IMR-90 (cell line): ENCODE results near the gene IGDCC3. TPM values are rescaled to one million over a fixed set of nuclear protein-coding genes. Genes with fewer than 3 reads are reported as not detected.
"Not testable (repeated sequence)": the region's sequence is repeated elsewhere in the genome, so short reads cannot be mapped to it uniquely, and the experiment has no call there.

Experiments
- ATAC-seq: fragments of 200-7000 bp; cut with Tn5 transposase; 2 replicates; pipeline ENCODE4 v1.9.1; 2020; ENCODE audit warnings: low read depth, mild to moderate bottlenecking, moderate library complexity
- BruUV-seq: library from RNA; stranded (reverse); fragments of 400-500 nt; replicated peaks from 2 replicates; lab custom pipeline; 2021; lab: Mats Ljungman, UMichigan
- CTCF ChIA-PET: fragments of 300-600 bp; formaldehyde crosslinking; extraction: SDS; loops from one replicate; lab custom pipeline; 2021; ENCODE audit warnings: antibody characterized with exemption; lab: Yijun Ruan, JAX
- POLR2A ChIA-PET: fragments of 300-600 bp; sonication (Branson Sonifier 250); formaldehyde crosslinking; loops from one replicate; lab custom pipeline; 2022; ENCODE audit warnings: antibody characterized with exemption; ENCODE audit not compliant: unreplicated experiment; lab: Charles Lee
- DNase-seq: peaks from one replicate; pipeline ENCODE4 v3.0.0; 2013
- H2AFZ ChIP-seq: replicated peaks from 2 replicates; pipeline ENCODE3; 2013; ENCODE audit warnings: low read length, mild to moderate bottlenecking; ENCODE audit not compliant: poor library complexity
- H2AK5ac ChIP-seq: 2 replicates; pipeline ENCODE4 v1.6.1; 2013; ENCODE audit warnings: low read depth, low read length, inconsistent platforms
- H2AK9ac ChIP-seq: replicated peaks from 2 replicates; pipeline ENCODE3; 2013; ENCODE audit warnings: mild to moderate bottlenecking, low read depth, low read length, moderate library complexity; ENCODE audit not compliant: poor library complexity
- H2BK120ac ChIP-seq: 2 replicates; pipeline ENCODE4 v1.6.1; 2013; ENCODE audit warnings: low read depth, low read length, inconsistent platforms
- H2BK15ac ChIP-seq: 3 replicates; pipeline ENCODE4 v1.6.1; 2013; ENCODE audit warnings: low read depth, low read length, inconsistent platforms
- H2BK20ac ChIP-seq: 2 replicates; pipeline ENCODE4 v1.6.1; 2013; ENCODE audit warnings: low read depth, mild to moderate bottlenecking, inconsistent platforms, low read length, moderate library complexity
- H2BK5ac ChIP-seq: 2 replicates; pipeline ENCODE4 v1.6.1; 2013; ENCODE audit warnings: mild to moderate bottlenecking, low read depth, low read length, inconsistent platforms; ENCODE audit not compliant: poor library complexity, severe bottlenecking
- H3K14ac ChIP-seq: replicated peaks from 2 replicates; pipeline ENCODE4 v1.6.1; 2013; ENCODE audit warnings: low read depth, low read length, inconsistent platforms
- H3K18ac ChIP-seq: 2 replicates; pipeline ENCODE4 v1.6.1; 2013; ENCODE audit warnings: low read depth, low read length, control low read depth
- H3K23ac ChIP-seq: 2 replicates; pipeline ENCODE4 v1.6.1; 2013; ENCODE audit warnings: low read depth, low read length, inconsistent platforms
- H3K27ac ChIP-seq: 2 replicates; pipeline ENCODE4 v1.5.1; 2013; ENCODE audit warnings: mild to moderate bottlenecking, control low read depth, low read length; ENCODE audit not compliant: insufficient read depth
- H3K27me3 ChIP-seq: 2 replicates; pipeline ENCODE4 v1.6.1; 2013; ENCODE audit warnings: low read length; ENCODE audit not compliant: control insufficient read depth, insufficient read depth
- H3K36me3 ChIP-seq: 2 replicates; pipeline ENCODE4 v1.6.1; 2013; ENCODE audit warnings: low read length, mixed read lengths; ENCODE audit not compliant: control insufficient read depth, insufficient read depth
- H3K4ac ChIP-seq: 2 replicates; pipeline ENCODE4 v1.6.1; 2013; ENCODE audit warnings: low read depth, low read length, inconsistent platforms
- H3K4me1 ChIP-seq: 2 replicates; pipeline ENCODE4 v1.6.1; 2013; ENCODE audit warnings: low read length, mixed read lengths; ENCODE audit not compliant: control insufficient read depth, insufficient read depth
- H3K4me2 ChIP-seq: 2 replicates; pipeline ENCODE4 v1.6.1; 2013; ENCODE audit warnings: low read depth, mild to moderate bottlenecking, control low read depth, low read length, moderate library complexity
- H3K4me3 ChIP-seq: 2 replicates; pipeline ENCODE4 v1.5.1; 2013; ENCODE audit warnings: low read depth, mild to moderate bottlenecking, control low read depth, low read length, moderate library complexity; ENCODE audit not compliant: insufficient read depth
- H3K56ac ChIP-seq: 2 replicates; pipeline ENCODE4 v1.6.1; 2013; ENCODE audit warnings: low read length, inconsistent platforms; ENCODE audit not compliant: insufficient read depth; ENCODE audit errors: extremely low read depth
- H3K79me1 ChIP-seq, 2 experiments: 2 replicates each; pipeline ENCODE4 v1.6.1; 2013; ENCODE audit warnings: low read length in 2 of 2, inconsistent platforms in 1 of 2, low read depth in 1 of 2
- H3K9ac ChIP-seq: 2 replicates; pipeline ENCODE4 v1.6.1; 2013; ENCODE audit warnings: low read depth, low read length, control low read depth
- H3K9me1 ChIP-seq: 2 replicates; pipeline ENCODE4 v1.6.1; 2013; ENCODE audit warnings: low read length, inconsistent platforms; ENCODE audit not compliant: insufficient read depth
- H3K9me3 ChIP-seq: 2 replicates; pipeline ENCODE4 v1.6.1; 2013; ENCODE audit warnings: low read length; ENCODE audit not compliant: control insufficient read depth, insufficient read depth
- H4K20me1 ChIP-seq: 2 replicates; pipeline ENCODE4 v1.6.1; 2013; ENCODE audit warnings: low read length, inconsistent platforms; ENCODE audit not compliant: insufficient read depth
- H4K5ac ChIP-seq: 2 replicates; pipeline ENCODE4 v1.6.1; 2013; ENCODE audit warnings: mild to moderate bottlenecking, low read depth, low read length, control low read depth
- H4K8ac ChIP-seq, 2 experiments: 2 replicates each; pipeline ENCODE4 v1.6.1; 2013; ENCODE audit warnings: low read depth in 2 of 2, low read length in 2 of 2, control low read depth in 1 of 2, inconsistent platforms in 1 of 2
- H4K91ac ChIP-seq: 2 replicates; pipeline ENCODE4 v1.6.1; 2013; ENCODE audit warnings: low read depth, low read length, inconsistent platforms; ENCODE audit not compliant: insufficient read depth
- BHLHE40 ChIP-seq: fragments of 150-350 bp; IDR thresholded peaks from 2 replicates; pipeline ENCODE4 v1.6.1; 2016; ENCODE audit warnings: mild to moderate bottlenecking, low read depth, low read length
- CHD1 ChIP-seq: IDR thresholded peaks from 2 replicates; pipeline ENCODE4 v1.6.1; 2012; ENCODE audit warnings: low read depth, low read length, improper control_type of control experiment
- FOS ChIP-seq: fragments of 150-350 bp; IDR thresholded peaks from 2 replicates; pipeline ENCODE4 v1.6.1; 2016; ENCODE audit warnings: low read depth, low read length
- MAFK ChIP-seq: IDR thresholded peaks from 2 replicates; pipeline ENCODE4 v1.6.1; 2012; ENCODE audit warnings: low read depth, low read length, improper control_type of control experiment
- MAZ ChIP-seq: IDR thresholded peaks from 2 replicates; pipeline ENCODE4 v1.6.1; 2012; ENCODE audit warnings: low read depth, mild to moderate bottlenecking, low read length, improper control_type of control experiment, moderate library complexity, borderline replicate concordance
- MXI1 ChIP-seq: IDR thresholded peaks from 2 replicates; pipeline ENCODE4 v1.6.1; 2012; ENCODE audit warnings: low read depth, mild to moderate bottlenecking, low read length, moderate library complexity, borderline replicate concordance
- RFX5 ChIP-seq: IDR thresholded peaks from 2 replicates; pipeline ENCODE4 v1.8.0; 2012; ENCODE audit warnings: low read depth, mild to moderate bottlenecking, low read length, moderate library complexity
- SMC3 ChIP-seq: fragments of 150-350 bp; IDR thresholded peaks from 2 replicates; pipeline ENCODE4 v1.6.1; 2016; ENCODE audit warnings: low read depth, mild to moderate bottlenecking, antibody characterized with exemption, low read length, moderate library complexity
- WGBS, 2 experiments: methylation state at CpG; one replicate each; pipeline versions ENCODE4 v1.1.5 to v1.1.7; 2013; ENCODE audit warnings: missing lambda C conversion rate in 2 of 2; ENCODE audit not compliant: insufficient read length in 1 of 2; ENCODE audit errors: extremely low coverage in 2 of 2; 5-methylcytosine and 5-hydroxymethylcytosine counted together
- dilution Hi-C: fragments of 300-500 bp; cut with HindIII; formaldehyde crosslinking; loops from one replicate; pipeline ENCODE4 v1.14.3; 2018; ENCODE audit warnings: low sequenced_read_pairs; ENCODE audit not compliant: unreplicated experiment
- in situ Hi-C: fragments of 300-500 bp; cut with MboI; formaldehyde crosslinking; loops from 3 replicates; pipeline ENCODE4 v1.14.3; 2019; ENCODE audit warnings: low sequenced_read_pairs, inconsistent platforms, mixed read lengths
- intact Hi-C: fragments of 100-400 bp; cut with micrococcal nuclease; formaldehyde crosslinking; loops from 2 replicates; pipeline ENCODE4 v1.10.0; 2022
- polyA plus RNA-seq, 3 experiments: library from polyadenylated mRNA; depleted of rRNA; stranded (reverse); fragments of >200 nt; gene quantifications; 2 replicates each; pipeline ENCODE4 v1.2.3, GENCODE V29; 2012; ENCODE audit warnings: low replicate concordance in 1 of 3
- total RNA-seq: library from RNA; depleted of rRNA; stranded (reverse); fragments of >200 nt; gene quantifications from 2 replicates; pipeline ENCODE4 v1.2.3, GENCODE V29; 2012

IGDCC3 gene
- total and polyA plus RNA-seq, 2 of the 4 experiments (the other 2 are of a cell fraction) = 0.18 to 0.19 TPM

GRCh38 chr15:65349338-65349737 lies 28.5 kb downstream of the IGDCC3 start:
- intact Hi-C loops = no loop called here
- H3K4me3 ChIP-seq = no peak overlapping the region
- no peak overlapping the region for H3K4ac ChIP-seq
- no peak overlapping the region for H3K56ac ChIP-seq
- no peak overlapping the region for H3K9ac ChIP-seq
- no peaks in the 10 kb centered on the region for H3K9me1 ChIP-seq
- H2BK120ac ChIP-seq = no peak overlapping the region
- H4K8ac ChIP-seq = no peak overlapping the region
- H3K79me1 ChIP-seq = no peaks in the 10 kb centered on the region
- H2BK15ac ChIP-seq = no peak overlapping the region
- dilution Hi-C loops = no loop called here
- H3K14ac ChIP-seq = no peak overlapping the region
- H2AFZ ChIP-seq = no peak overlapping the region
- TF ChIP-seq SMC3 (no peak), MXI1 (no peak), MAFK (no peak), BHLHE40 (no peak), FOS (no peak), MAZ (no peak), RFX5 (no peak), CHD1 (no peak)
- H3K23ac ChIP-seq = no peak overlapping the region
- no peak for ATAC-seq
- H3K18ac ChIP-seq = no peak overlapping the region
- H2AK9ac ChIP-seq = no peak overlapping the region
- ChIA-PET CTCF (interaction anchor here (1.1 kb wide), 1 partner anchor 36 kb away, joined by 4 read pairs; no protein-coding TSS in a partner anchor), POLR2A (interaction anchor here (0.7 kb wide), 1 partner anchor 971 kb away, joined by 3 read pairs; no protein-coding TSS in a partner anchor)
- no peak for DNase-seq
- WGBS, 2 experiments = 45% methylated on average over 4 of the region's 8 CpGs; no CpG with 5 or more reads in 1 of the 2 experiments
- no peak overlapping the region for H4K5ac ChIP-seq
- H3K27ac ChIP-seq = no peak overlapping the region
- no peaks in the 10 kb centered on the region for H3K36me3 ChIP-seq
- H3K27me3 ChIP-seq = peaks cover 35% of the 10 kb centered on the region
- in situ Hi-C loops = no loop called here
- H3K4me2 ChIP-seq = no peak overlapping the region
- H3K4me1 ChIP-seq = no peaks in the 10 kb centered on the region
- no peak overlapping the region for H4K91ac ChIP-seq
- no peak overlapping the region for H2AK5ac ChIP-seq
- peaks cover 6% of the 10 kb centered on the region for H3K9me3 ChIP-seq
- no peak overlapping the region for H2BK20ac ChIP-seq
- no peaks in the 10 kb centered on the region for H4K20me1 ChIP-seq
- BruUV-seq = no TSS peak
- no peak overlapping the region for H2BK5ac ChIP-seq

- H3K9ac ChIP-seq, H3K79me1 ChIP-seq, H3K4me2 ChIP-seq, H2AFZ ChIP-seq, in situ Hi-C loops, H2AK5ac ChIP-seq, H3K27ac ChIP-seq, H3K4me1 ChIP-seq, H3K9me1 ChIP-seq, H2BK20ac ChIP-seq, DNase-seq, POLR2A ChIA-PET, H3K56ac ChIP-seq, H3K36me3 ChIP-seq, H4K20me1 ChIP-seq, H2BK5ac ChIP-seq, BruUV-seq, H3K18ac ChIP-seq, dilution Hi-C loops, H2BK120ac ChIP-seq, CTCF ChIA-PET, H4K8ac ChIP-seq, H4K91ac ChIP-seq, H3K4ac ChIP-seq, H2BK15ac ChIP-seq, H4K5ac ChIP-seq, H3K4me3 ChIP-seq, ATAC-seq, H3K9me3 ChIP-seq, intact Hi-C loops, H2AK9ac ChIP-seq, H3K23ac ChIP-seq, H3K14ac ChIP-seq: not testable (repeated sequence)
- 88% methylated on average over 1 of the region's 8 CpGs; no CpG with 5 or more reads in 1 of the 2 experiments for WGBS, 2 experiments
- peaks cover 47% of the 10 kb centered on the region for H3K27me3 ChIP-seq
These were observed 30.0 kb downstream of the IGDCC3 start for GRCh38 chr15:65347756-65348155.
